Inferior parietal cortex (tissue), 1 donor: ENCODE data around the gene RPRD2.
A peak's percentile ranks its signal among the peaks of the same experiment; 100 is the strongest.

ENCODE experiments used
- DNase-seq: peaks from one replicate; pipeline ENCODE4 v3.0.0-alpha.2; 2016; ENCODE audit errors: extremely low spot score

Gene RPRD2

DNA sequence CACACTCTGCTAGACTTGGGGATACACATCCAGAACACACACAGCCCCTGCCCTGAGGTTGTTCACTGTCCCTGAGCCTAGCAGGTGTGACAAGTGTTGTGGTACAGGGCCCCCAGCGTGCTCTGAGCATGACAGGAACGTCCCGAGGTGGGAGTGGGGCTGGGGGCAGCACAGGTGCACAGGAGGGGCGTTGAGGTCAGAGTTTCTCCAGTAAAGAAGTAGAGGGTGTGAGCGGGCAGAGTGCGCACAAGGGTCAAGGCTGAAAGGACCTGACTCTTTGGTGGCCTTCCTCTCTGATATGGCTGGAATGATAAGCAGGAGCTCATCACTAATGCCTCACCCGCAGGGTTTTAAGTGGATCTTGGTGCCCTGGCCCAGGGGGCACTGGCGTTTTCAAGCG is 150.3 kb downstream of the RPRD2 start:
- DNase-seq = no peak

DNA sequence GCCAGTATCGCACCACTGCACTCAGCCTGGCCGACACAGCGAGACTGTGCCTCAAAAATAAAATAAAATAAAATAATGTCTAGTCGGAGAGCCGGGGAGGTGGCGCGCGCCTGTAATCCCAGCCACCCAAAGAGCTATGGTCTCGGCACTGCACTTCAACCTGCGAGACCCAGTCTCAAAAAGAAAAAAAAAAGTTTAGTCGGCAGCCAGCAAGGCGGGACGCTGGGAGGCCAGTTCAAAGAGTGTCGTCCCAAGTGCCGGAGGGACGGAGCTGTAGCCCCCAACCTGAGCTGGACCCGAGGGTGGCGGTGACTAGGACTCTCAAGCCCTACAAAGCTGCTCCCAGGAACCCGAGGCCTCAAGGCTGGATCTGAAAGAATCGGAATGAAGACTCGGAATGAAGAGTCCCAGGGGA is 151.0 kb downstream of the RPRD2 start:
- DNase-seq = no peak

DNA sequence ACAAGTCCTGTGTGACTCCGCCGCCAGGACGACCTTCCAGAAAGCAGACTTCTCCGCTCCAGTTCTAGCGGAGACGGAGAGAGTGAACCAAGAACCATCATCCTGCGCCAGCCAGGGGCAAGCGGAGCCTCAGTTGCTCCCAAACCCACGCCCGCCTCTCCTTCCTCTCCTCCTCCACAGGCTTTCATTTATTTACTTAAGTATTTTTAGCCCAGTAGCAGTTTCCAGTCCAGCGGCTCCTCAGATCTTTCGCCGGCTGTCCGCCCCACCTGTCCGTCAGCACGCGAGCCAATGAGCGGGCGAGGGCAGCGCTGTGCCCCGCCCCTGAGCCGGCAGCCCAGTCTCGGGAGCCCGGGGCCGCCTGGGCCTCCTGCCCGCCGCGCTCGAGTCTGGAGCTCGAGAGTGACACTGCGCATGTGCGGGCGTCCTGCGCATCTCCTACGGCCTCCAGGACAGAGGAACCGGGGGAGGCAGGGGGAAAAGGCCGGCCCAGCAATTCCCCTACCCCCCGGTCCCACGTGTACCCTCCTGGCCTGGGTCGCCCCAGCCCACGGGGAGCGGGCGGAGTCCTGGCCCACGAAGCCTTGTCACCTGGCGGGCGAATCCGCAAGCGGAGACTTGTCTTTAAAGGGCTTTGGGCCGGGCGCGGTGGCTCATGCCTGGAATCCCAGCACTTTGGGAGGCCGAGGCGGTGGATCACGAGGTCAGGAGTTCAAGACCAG is 151.5 kb downstream of the RPRD2 start, which contains the start of gene FALEC:
Gene FALEC (plus strand): TSS at position 425 of the 722 bp plus-strand sequence.
- peak; percentile 95 for DNase-seq

DNA sequence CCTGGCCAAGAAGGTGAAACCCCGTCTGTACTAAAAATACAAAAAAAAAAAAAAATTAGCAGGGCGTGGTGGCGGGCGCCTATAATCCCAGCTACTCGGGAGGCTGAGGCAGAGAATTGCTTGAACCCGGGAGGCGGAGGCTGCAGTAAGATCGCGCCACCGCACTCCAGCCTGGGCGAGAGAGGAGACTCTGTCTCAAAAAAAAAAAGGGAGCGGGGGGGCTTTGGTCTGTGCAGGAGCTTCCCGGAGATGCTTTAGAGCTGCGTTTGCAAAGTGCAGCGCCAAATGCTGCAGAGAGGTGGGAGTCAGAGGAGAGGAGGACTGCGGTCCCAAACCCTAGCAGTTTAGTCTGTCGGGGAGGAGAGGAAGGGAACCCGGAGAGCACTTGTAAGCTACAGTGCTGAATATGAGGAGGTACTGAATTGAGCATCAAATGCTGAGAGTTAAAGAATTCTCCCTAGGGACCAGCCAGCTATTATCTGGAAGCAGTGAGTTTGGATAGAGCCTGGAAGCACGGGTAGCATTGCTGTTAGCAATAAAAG is 152.2 kb downstream of the RPRD2 start:
- peak; percentile 25 for DNase-seq

DNA sequence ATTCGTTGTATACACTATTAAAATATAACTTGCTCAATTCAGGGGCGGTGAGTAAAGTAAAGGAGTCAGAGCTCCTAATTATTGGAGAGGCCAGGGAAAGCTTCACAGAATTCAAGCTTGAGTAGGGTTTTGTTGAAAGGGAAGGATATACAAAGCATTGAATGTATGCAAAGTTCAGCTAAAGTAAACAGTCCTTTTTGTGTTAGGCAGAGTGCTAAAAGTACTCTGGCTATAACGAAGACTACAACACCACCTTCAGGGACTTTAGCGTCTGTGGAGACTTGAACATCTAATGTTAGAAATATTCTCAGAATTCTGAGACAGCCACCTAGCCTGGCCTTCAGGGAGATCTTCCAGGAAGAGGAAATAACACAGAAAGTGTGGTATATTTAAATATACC is 152.7 kb downstream of the RPRD2 start:
- peak; percentile 29 for DNase-seq

DNA sequence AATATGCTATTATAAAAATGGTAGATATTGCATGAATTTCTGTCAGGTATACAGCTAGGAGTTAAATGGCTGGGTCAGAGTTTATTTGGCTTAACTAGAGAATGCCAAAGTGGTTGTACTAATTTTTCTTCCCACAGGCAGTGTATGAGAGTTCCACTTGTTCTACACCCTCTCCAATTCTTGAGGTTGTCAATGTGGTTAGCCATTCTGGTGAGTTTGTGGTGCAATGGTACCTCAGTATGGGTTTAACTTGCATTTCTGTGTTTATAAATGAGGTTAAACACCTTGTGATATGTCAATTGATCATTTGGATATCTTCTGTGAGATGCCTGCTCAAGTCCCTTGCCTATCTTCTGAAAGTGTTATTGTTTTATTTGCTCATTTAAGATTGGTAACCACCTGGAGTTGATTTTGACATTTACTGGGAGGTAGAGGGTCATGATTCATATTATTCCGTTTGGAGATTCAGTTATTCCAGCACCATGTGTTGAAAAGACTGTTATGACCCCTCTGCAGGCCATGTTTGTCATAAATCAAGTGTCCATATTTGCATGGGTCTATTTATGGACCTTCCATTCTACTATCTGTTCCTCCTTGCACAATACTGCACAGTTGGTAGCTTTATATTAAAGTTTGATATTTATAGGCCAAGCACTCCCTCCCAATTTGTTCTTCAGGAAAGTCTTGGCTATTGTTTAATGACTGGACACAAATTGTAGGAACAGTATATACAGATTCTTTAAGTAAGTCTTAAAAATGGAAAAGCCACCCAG is 157.4 kb downstream of the RPRD2 start:
- no peak for DNase-seq

DNA sequence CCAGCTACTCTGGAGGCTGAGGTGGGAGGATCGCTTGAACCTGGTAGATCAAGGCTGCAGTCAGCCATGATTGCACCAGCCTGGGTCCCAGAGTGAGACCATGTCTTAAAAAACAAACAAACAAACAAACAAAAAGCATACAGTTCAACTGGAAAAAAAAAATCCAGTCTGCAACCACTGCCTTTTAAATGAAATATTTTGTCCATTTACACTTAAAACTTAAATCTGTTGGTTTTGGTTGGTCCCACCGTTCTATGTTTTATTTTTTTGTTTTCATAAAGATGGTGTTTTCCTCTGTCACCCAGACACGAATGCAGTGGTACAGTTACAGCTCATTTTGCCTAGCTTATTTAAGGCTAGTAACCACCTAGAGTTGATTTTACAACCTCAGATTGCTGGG is 161.4 kb downstream of the RPRD2 start:
- DNase-seq = no peak
